Right atrium auricular region (tissue), 2 donors: ENCODE results near the gene DNAAF1. TPM values are rescaled to one million over a fixed set of nuclear protein-coding genes. Genes with fewer than 3 reads are reported as not detected.

Source experiments
- DNase-seq: peaks from one replicate; pipeline ENCODE4 v3.0.0-alpha.2; 2019; ENCODE audit warnings: low spot score
- H3K27ac ChIP-seq, 2 donors: fragments of 200-600 bp; sonication (generic); 1 replicate in 1 of 2; 2 replicates in 1 of 2; pipeline ENCODE4 v1.5.1; 2016 to 2019
- H3K27me3 ChIP-seq, 2 donors: fragments of 200-600 bp; sonication (generic); one replicate each; pipeline versions ENCODE4 v1.5.1 to v1.6.0; 2017 to 2019
- H3K36me3 ChIP-seq: fragments of 200-600 bp; sonication (generic); one replicate; pipeline ENCODE4 v1.5.1; 2016
- H3K4me1 ChIP-seq, 2 donors: fragments of 200-600 bp; sonication (generic); one replicate each; pipeline versions ENCODE4 v1.5.1 to v1.6.0; 2017 to 2019
- H3K4me3 ChIP-seq, 2 donors: fragments of 200-600 bp; sonication (generic); 1 replicate in 1 of 2; 2 replicates in 1 of 2; pipeline ENCODE4 v1.5.1; 2017 to 2019; ENCODE audit warnings: mild to moderate bottlenecking in 1 of 2, moderate library complexity in 1 of 2
- H3K9me3 ChIP-seq, 2 donors: fragments of 200-600 bp; sonication (generic); one replicate each; pipeline ENCODE4 v1.5.1; 2019
- CTCF ChIP-seq, 2 donors: fragments of 200-600 bp; sonication (generic); IDR thresholded peaks; one replicate each; pipeline ENCODE4 v1.5.1; 2019; ENCODE audit warnings: antibody characterized with exemption in 2 of 2
- total RNA-seq, 2 donors: library from RNA; depleted of rRNA; stranded (reverse); fragments of >200 nt; gene quantifications; one replicate each; pipeline ENCODE4 v1.1.0, GENCODE V29; 2016

Gene DNAAF1
- total RNA-seq, 2 donors from 2014 or later, result 1.8 TPM; not detected in 1

- H3K27ac ChIP-seq, result peak overlapping the region in 1 of 2 donors; percentile 11
- peaks cover 0 to 31% of the 10 kb centered on the region in 2 donors for H3K4me1 ChIP-seq
- peaks cover 15% of the 10 kb centered on the region for H3K36me3 ChIP-seq
- H3K27me3 ChIP-seq, result no peaks in the 10 kb centered on the region
- H3K4me3 ChIP-seq, result no peak overlapping the region
- no peaks in the 10 kb centered on the region for H3K9me3 ChIP-seq
- no peak for DNase-seq
- TF ChIP-seq CTCF (IDR thresholded peaks at IDR 0.05), result no peak
Observed at GRCh38 chr16:84104231-84104630, 40.9 kb upstream of the DNAAF1 start.

- peak overlapping the region; percentile 22 to 58 for H3K27ac ChIP-seq
- no peak for DNase-seq
- TF ChIP-seq CTCF (IDR thresholded peaks at IDR 0.05), result no peak
Observed at GRCh38 chr16:84105301-84105815, 39.8 kb upstream of the DNAAF1 start.

GRCh38 chr16:84105948-84106740, 39.0 kb upstream of the DNAAF1 start:
- no peaks in the 10 kb centered on the region for H3K27me3 ChIP-seq
- peaks cover 8% of the 10 kb centered on the region for H3K36me3 ChIP-seq
- H3K27ac ChIP-seq, result peak overlapping the region; percentile 47 to 58
- DNase-seq, result no peak
- H3K4me1 ChIP-seq, result peaks cover 0 to 33% of the 10 kb centered on the region in 2 donors
- no peaks in the 10 kb centered on the region for H3K9me3 ChIP-seq
- H3K4me3 ChIP-seq, result no peak overlapping the region
- TF ChIP-seq CTCF (IDR thresholded peaks at IDR 0.05), result no peak

More at GRCh38 chr16:84105301-84105815, 39.8 kb upstream of the DNAAF1 start:
- Histone ChIP-seq H3K4me1 (peaks cover 0 to 31% of the 10 kb centered on the region in 2 donors), H3K36me3 (peaks cover 15% of the 10 kb centered on the region), H3K4me3 (no peak overlapping the region), H3K9me3 (no peaks in the 10 kb centered on the region), H3K27me3 (no peaks in the 10 kb centered on the region)

GRCh38 chr16:84107921-84108320, 37.2 kb upstream of the DNAAF1 start:
- H3K27ac ChIP-seq, result peak overlapping the region in 1 of 2 donors; percentile 65
- peaks cover 3% of the 10 kb centered on the region for H3K36me3 ChIP-seq
- H3K9me3 ChIP-seq, result no peaks in the 10 kb centered on the region
- no peak overlapping the region for H3K4me3 ChIP-seq
- no peak for TF ChIP-seq CTCF (IDR thresholded peaks at IDR 0.05)
- H3K4me1 ChIP-seq, result peaks cover 0 to 44% of the 10 kb centered on the region in 2 donors
- no peaks in the 10 kb centered on the region for H3K27me3 ChIP-seq
- DNase-seq, result no peak

- no peaks in the 10 kb centered on the region for H3K27me3 ChIP-seq
- no peaks in the 10 kb centered on the region for H3K9me3 ChIP-seq
- H3K36me3 ChIP-seq, result peaks cover 3% of the 10 kb centered on the region
- H3K4me1 ChIP-seq, result peaks cover 0 to 42% of the 10 kb centered on the region in 2 donors
- DNase-seq, result no peak
- H3K4me3 ChIP-seq, result no peak overlapping the region
- no peak for TF ChIP-seq CTCF (IDR thresholded peaks at IDR 0.05)
- H3K27ac ChIP-seq, result peak overlapping the region; percentile 65 to 80
Observed at GRCh38 chr16:84109598-84110335, 35.3 kb upstream of the DNAAF1 start.
